ENCODE data around the gene TTC3. TPM values are rescaled to one million over a fixed set of nuclear protein-coding genes. Genes with fewer than 3 reads are reported as not detected.

TTC3 gene
- total and polyA plus RNA-seq, 10 of the 15 experiments (the other 5 are each of a cell fraction or from before 2014, with no cell fraction given) = 23.1 to 94.9 (median 72.7) TPM

DNA sequence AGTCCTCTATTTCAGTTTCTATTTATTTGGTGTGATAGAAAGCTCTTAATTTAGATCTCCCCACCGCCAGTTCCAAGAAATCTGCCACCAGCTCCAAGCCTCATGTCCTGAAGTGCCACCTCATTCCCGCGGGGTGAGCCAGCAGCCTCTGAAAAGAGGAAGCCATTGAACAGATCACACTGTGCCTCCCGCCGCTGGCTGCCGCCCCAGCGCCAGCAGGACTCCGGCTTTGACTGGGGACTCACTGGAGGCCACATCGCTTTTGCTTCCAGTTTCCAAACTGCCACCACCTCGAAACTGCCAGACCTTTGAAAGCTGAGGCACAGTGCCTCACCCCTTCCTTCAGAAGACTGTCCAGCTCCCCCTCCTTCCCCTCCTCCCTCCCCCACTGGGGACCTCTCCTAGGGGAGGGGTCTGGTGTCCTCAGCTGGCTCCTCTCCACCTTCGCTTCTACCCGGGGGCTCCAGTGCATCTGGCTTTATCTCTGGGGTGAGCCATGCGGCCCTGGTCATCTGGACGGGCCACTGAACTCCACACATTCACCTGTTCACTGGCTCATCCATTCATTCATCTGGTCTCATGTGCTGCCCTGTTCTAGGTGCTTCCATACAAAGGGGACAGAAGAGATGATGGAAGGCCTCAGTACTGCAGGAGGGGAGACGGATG lies 135.1 kb downstream of the TTC3 start (continued):
- TF ChIP-seq, protein P1, sequence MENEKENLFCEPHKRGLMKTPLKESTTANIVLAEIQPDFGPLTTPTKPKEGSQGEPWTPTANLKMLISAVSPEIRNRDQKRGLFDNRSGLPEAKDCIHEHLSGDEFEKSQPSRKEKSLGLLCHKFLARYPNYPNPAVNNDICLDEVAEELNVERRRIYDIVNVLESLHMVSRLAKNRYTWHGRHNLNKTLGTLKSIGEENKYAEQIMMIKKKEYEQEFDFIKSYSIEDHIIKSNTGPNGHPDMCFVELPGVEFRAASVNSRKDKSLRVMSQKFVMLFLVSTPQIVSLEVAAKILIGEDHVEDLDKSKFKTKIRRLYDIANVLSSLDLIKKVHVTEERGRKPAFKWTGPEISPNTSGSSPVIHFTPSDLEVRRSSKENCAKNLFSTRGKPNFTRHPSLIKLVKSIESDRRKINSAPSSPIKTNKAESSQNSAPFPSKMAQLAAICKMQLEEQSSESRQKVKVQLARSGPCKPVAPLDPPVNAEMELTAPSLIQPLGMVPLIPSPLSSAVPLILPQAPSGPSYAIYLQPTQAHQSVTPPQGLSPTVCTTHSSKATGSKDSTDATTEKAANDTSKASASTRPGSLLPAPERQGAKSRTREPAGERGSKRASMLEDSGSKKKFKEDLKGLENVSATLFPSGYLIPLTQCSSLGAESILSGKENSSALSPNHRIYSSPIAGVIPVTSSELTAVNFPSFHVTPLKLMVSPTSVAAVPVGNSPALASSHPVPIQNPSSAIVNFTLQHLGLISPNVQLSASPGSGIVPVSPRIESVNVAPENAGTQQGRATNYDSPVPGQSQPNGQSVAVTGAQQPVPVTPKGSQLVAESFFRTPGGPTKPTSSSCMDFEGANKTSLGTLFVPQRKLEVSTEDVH (IDR thresholded peaks at IDR 0.05; ENCODE audit: low read depth, partially characterized antibody) = no peak
- TF ChIP-seq USF2 (IDR thresholded peaks at IDR 0.05; ENCODE audit: borderline replicate concordance, low read depth, low read length) = no peak
- TF ChIP-seq CBFB (IDR thresholded peaks at IDR 0.05; ENCODE audit: low read depth) = peak; percentile 54; the same call in 1 of the 2 replicates
- peak; percentile 27; the same call in 1 of the 2 replicates for TF ChIP-seq PAX5 (IDR thresholded peaks at IDR 0.05; ENCODE audit: borderline replicate concordance, low read depth, low read length)
- peak; percentile 15; the same call in 1 of the 2 replicates for TF ChIP-seq MLLT1 (IDR thresholded peaks at IDR 0.05)
- TF ChIP-seq EED (IDR thresholded peaks at IDR 0.05; ENCODE audit: low read depth) = peak; percentile 42; the same call in 1 of the 2 replicates
- peak; percentile 61 for TF ChIP-seq YY1 (IDR thresholded peaks at IDR 0.05; ENCODE audit: low read depth, low read length)
- TF ChIP-seq CHD2 (IDR thresholded peaks at IDR 0.05; ENCODE audit: borderline replicate concordance, low read depth, low read length) = no peak
- TF ChIP-seq, protein P2, sequence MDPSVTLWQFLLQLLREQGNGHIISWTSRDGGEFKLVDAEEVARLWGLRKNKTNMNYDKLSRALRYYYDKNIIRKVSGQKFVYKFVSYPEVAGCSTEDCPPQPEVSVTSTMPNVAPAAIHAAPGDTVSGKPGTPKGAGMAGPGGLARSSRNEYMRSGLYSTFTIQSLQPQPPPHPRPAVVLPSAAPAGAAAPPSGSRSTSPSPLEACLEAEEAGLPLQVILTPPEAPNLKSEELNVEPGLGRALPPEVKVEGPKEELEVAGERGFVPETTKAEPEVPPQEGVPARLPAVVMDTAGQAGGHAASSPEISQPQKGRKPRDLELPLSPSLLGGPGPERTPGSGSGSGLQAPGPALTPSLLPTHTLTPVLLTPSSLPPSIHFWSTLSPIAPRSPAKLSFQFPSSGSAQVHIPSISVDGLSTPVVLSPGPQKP (IDR thresholded peaks at IDR 0.05; ENCODE audit: low read depth, low read length) = no peak
- peak; percentile 52; the same call in 1 of the 2 replicates for TF ChIP-seq TBL1XR1 (IDR thresholded peaks at IDR 0.05; ENCODE audit: low read depth, low read length)
- TF ChIP-seq, protein P3, sequence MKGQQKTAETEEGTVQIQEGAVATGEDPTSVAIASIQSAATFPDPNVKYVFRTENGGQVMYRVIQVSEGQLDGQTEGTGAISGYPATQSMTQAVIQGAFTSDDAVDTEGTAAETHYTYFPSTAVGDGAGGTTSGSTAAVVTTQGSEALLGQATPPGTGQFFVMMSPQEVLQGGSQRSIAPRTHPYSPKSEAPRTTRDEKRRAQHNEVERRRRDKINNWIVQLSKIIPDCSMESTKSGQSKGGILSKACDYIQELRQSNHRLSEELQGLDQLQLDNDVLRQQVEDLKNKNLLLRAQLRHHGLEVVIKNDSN (IDR thresholded peaks at IDR 0.05; ENCODE audit: borderline replicate concordance, extremely low read length, insufficient read depth, low read depth, low read length) = no peak
- no peak for TF ChIP-seq FOS (IDR thresholded peaks at IDR 0.05; ENCODE audit: borderline replicate concordance, extremely low read depth, insufficient read length)
- TF ChIP-seq EGR1 (IDR thresholded peaks at IDR 0.05; ENCODE audit: borderline replicate concordance in 1 of 2, low read depth in 2 of 2, low read length in 2 of 2) = peak in 1 of 2 experiments; percentile 38; a peak in 1 of 3 replicates
- TF ChIP-seq PAX8 (IDR thresholded peaks at IDR 0.05) = no peak
- TF ChIP-seq PML (IDR thresholded peaks at IDR 0.05; ENCODE audit: low read length) = 0 out of 2 replicates have a peak, but pooled peaks have one; percentile 19
- TF ChIP-seq NRF1 (conservative IDR thresholded peaks at IDR 0.05; ENCODE audit: low read depth, low read length) = no peak
- TF ChIP-seq BRCA1 (IDR thresholded peaks at IDR 0.05; ENCODE audit: low read depth, low read length) = no peak
- TF ChIP-seq SIX5 (IDR thresholded peaks at IDR 0.05; ENCODE audit: low read depth, low read length, severe bottlenecking) = no peak
- TF ChIP-seq CREB1 (IDR thresholded peaks at IDR 0.05; ENCODE audit: low read depth) = 0 out of 2 replicates have a peak, but pooled peaks have one; percentile 9
- TF ChIP-seq, protein P4, sequence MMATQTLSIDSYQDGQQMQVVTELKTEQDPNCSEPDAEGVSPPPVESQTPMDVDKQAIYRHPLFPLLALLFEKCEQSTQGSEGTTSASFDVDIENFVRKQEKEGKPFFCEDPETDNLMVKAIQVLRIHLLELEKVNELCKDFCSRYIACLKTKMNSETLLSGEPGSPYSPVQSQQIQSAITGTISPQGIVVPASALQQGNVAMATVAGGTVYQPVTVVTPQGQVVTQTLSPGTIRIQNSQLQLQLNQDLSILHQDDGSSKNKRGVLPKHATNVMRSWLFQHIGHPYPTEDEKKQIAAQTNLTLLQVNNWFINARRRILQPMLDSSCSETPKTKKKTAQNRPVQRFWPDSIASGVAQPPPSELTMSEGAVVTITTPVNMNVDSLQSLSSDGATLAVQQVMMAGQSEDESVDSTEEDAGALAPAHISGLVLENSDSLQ (IDR thresholded peaks at IDR 0.05) = peak; percentile 27; the same call in 1 of the 2 replicates
- TF ChIP-seq ZNF24 (IDR thresholded peaks at IDR 0.05) = 0 out of 2 replicates have a peak, but pooled peaks have one; percentile 58

All from GM12878 (cell line).